ENCODE measurements around the gene OR2H1.

OR2H1 gene

DNA sequence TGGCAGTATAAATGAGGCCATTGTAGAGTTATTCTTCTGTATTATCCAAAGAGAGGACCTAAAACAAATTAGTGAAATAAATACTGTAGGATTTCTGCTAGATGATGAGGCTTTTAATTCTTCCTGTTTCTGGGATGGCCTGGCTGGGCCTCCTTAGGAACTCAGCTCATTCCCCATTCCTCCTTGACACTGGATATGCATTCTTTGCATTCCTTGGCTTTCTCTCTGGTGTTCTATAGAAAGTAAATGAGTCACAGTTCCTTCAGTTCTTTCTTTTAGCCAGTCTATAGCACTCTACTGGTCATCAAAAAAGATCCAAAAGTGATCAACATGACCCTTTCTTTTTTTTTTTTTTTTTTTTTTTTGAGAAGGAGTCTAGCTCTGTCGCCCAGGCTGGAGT lies 9.3 kb upstream of the OR2H1 start:
- Histone ChIP-seq H3K4me1 (ENCODE audit: insufficient read depth, low read length, severe bottlenecking) (no peaks in the 10 kb centered on the region), H2AFZ (ENCODE audit: low read length) (no peak overlapping the region), H3K36me3 (ENCODE audit: insufficient read depth, low read length) (no peaks in the 10 kb centered on the region), H3K9ac (ENCODE audit: low read length) (no peak overlapping the region), H4K20me1 (ENCODE audit: insufficient read depth, low read length) (no peaks in the 10 kb centered on the region), H3K27ac (ENCODE audit: low read depth, low read length, poor library complexity, severe bottlenecking) (no peak overlapping the region), H3F3A (ENCODE audit: insufficient read depth, low read length) (no peaks in the 10 kb centered on the region), H3K79me2 (ENCODE audit: insufficient read depth, low read length) (no peaks in the 10 kb centered on the region), H3K9me2 (ENCODE audit: low read depth, low read length) (no peaks in the 10 kb centered on the region), H3K9me3 (ENCODE audit: low read length) (no peaks in the 10 kb centered on the region), H3K27me3 (ENCODE audit: insufficient read depth, low read length) (0 out of 2 replicates have a peak, but pooled peaks cover 3% of the 10 kb centered on the region), H3K4me2 (ENCODE audit: low read length) (no peak overlapping the region), H3K4me3 (ENCODE audit: low read depth, low read length, poor library complexity, severe bottlenecking) (no peak overlapping the region)
- TF ChIP-seq, protein P1, sequence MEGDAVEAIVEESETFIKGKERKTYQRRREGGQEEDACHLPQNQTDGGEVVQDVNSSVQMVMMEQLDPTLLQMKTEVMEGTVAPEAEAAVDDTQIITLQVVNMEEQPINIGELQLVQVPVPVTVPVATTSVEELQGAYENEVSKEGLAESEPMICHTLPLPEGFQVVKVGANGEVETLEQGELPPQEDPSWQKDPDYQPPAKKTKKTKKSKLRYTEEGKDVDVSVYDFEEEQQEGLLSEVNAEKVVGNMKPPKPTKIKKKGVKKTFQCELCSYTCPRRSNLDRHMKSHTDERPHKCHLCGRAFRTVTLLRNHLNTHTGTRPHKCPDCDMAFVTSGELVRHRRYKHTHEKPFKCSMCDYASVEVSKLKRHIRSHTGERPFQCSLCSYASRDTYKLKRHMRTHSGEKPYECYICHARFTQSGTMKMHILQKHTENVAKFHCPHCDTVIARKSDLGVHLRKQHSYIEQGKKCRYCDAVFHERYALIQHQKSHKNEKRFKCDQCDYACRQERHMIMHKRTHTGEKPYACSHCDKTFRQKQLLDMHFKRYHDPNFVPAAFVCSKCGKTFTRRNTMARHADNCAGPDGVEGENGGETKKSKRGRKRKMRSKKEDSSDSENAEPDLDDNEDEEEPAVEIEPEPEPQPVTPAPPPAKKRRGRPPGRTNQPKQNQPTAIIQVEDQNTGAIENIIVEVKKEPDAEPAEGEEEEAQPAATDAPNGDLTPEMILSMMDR (IDR thresholded peaks at IDR 0.05; ENCODE audit: low read length): no peak
- TF ChIP-seq EZH2 (IDR thresholded peaks at IDR 0.05; ENCODE audit: borderline replicate concordance, low read length): no peak

DNA sequence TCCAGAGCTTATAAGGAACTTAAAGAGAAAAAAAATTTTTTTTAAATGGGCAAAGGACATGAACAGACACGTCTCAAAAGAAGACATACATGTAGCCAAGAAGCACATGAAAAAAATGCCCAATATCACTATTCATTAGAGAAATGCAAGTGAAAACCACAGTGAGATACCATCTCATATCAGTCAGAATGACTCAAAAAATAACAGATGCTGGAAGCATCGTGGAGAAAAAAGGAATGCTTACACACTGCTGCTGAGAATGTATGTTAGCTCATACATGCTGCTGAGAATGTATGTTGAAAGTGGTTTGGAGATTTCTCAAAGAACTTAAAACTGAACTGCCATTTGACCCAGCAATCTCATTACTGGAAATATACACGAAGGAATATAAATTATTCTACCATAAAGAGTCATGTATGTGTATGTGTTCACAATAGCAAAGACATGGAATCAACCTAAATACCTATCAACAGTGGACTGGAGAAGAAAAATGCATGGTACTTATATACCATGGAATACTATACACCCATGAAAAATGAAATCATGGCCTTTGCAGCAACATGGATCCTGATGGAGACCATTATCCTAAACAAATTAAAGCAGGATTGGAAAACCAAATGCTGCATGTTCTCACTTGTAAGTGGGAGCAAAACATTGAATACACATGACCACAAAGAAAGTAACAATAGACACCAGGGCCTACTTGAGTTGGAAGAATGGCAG lies 5.3 kb upstream of the OR2H1 start:
- H3F3A ChIP-seq (ENCODE audit: insufficient read depth, low read length): no peaks in the 10 kb centered on the region
- no peaks in the 10 kb centered on the region for H3K79me2 ChIP-seq (ENCODE audit: insufficient read depth, low read length)
- no peak overlapping the region for H3K4me3 ChIP-seq (ENCODE audit: low read depth, low read length, poor library complexity, severe bottlenecking)
- H4K20me1 ChIP-seq (ENCODE audit: insufficient read depth, low read length): no peaks in the 10 kb centered on the region
- H3K9me3 ChIP-seq (ENCODE audit: low read length): no peaks in the 10 kb centered on the region
- H3K9me2 ChIP-seq (ENCODE audit: low read depth, low read length): no peaks in the 10 kb centered on the region; the same call in 1 of the 2 replicates
- no peak for TF ChIP-seq EZH2 (IDR thresholded peaks at IDR 0.05; ENCODE audit: borderline replicate concordance, low read length)
- TF ChIP-seq, protein P1 (IDR thresholded peaks at IDR 0.05; ENCODE audit: low read length): no peak
- no peaks in the 10 kb centered on the region for H3K4me1 ChIP-seq (ENCODE audit: insufficient read depth, low read length, severe bottlenecking)
- H3K4me2 ChIP-seq (ENCODE audit: low read length): no peak overlapping the region
- H3K9ac ChIP-seq (ENCODE audit: low read length): no peak overlapping the region
- H2AFZ ChIP-seq (ENCODE audit: low read length): no peak overlapping the region
- no peaks in the 10 kb centered on the region for H3K36me3 ChIP-seq (ENCODE audit: insufficient read depth, low read length)
- no peak overlapping the region for H3K27ac ChIP-seq (ENCODE audit: low read depth, low read length, poor library complexity, severe bottlenecking)
- H3K27me3 ChIP-seq (ENCODE audit: insufficient read depth, low read length): 0 out of 2 replicates have a peak, but pooled peaks cover 3% of the 10 kb centered on the region

DNA sequence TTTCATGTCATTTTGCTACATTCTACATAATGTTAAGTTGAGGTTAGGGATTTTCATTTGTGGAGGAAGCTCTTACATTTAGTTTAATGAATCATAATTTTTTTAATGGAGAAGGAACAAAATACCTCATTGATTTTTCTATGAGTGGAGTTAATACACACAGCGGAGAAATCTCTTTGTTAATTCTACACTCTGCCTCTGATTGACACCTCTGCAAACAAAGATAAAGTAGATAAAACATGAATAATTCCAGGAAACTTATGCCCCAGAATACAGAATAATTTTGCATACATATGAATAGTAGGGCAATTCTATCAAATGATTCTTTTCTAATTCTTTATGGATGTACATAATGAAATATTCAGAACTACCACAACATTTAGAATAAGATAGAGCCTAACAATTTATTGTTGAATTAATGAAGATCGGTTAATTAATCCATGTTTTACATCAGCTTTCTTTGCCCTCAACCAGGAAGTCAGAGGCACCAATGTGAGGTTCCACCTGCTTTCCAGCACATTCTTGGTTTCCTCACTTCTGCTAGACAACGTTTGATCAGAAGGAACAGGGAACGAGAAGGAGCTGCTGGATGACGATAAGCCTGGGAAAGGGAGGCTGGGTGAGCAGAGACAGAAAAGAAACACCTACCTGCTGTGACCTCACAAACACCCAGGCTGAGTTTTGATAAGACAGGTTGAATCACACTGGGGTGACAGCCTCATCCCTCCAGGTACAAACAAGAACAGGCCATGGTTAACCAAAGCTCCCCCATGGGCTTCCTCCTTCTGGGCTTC lies 4.3 kb downstream of the OR2H1 start:
- no peaks in the 10 kb centered on the region for H3K79me2 ChIP-seq (ENCODE audit: insufficient read depth, low read length)
- H3K36me3 ChIP-seq (ENCODE audit: insufficient read depth, low read length): no peaks in the 10 kb centered on the region
- no peak overlapping the region for H3K4me3 ChIP-seq (ENCODE audit: low read depth, low read length, poor library complexity, severe bottlenecking)
- no peaks in the 10 kb centered on the region for H3K9me2 ChIP-seq (ENCODE audit: low read depth, low read length)
- no peaks in the 10 kb centered on the region for H3K27me3 ChIP-seq (ENCODE audit: insufficient read depth, low read length)
- no peaks in the 10 kb centered on the region for H3K4me1 ChIP-seq (ENCODE audit: insufficient read depth, low read length, severe bottlenecking)
- H3K9me3 ChIP-seq (ENCODE audit: low read length): no peaks in the 10 kb centered on the region
- H4K20me1 ChIP-seq (ENCODE audit: insufficient read depth, low read length): no peaks in the 10 kb centered on the region
- H3K27ac ChIP-seq (ENCODE audit: low read depth, low read length, poor library complexity, severe bottlenecking): no peak overlapping the region
- TF ChIP-seq EZH2 (IDR thresholded peaks at IDR 0.05; ENCODE audit: borderline replicate concordance, low read length): no peak
- TF ChIP-seq, protein P1 (IDR thresholded peaks at IDR 0.05; ENCODE audit: low read length): no peak
- no peak overlapping the region for H3K9ac ChIP-seq (ENCODE audit: low read length)
- H3K4me2 ChIP-seq (ENCODE audit: low read length): no peak overlapping the region
- no peaks in the 10 kb centered on the region for H3F3A ChIP-seq (ENCODE audit: insufficient read depth, low read length)
- H2AFZ ChIP-seq (ENCODE audit: low read length): no peak overlapping the region
